IPS-15b (cell line): ENCODE data around the gene CLSTN3.

Experiments
- H3K27me3 ChIP-seq: one replicate; pipeline ENCODE4 v1.6.1; 2013; ENCODE audit warnings: low read length; ENCODE audit not compliant: control insufficient read depth, insufficient read depth
- H3K36me3 ChIP-seq: one replicate; pipeline ENCODE4 v1.6.1; 2013; ENCODE audit warnings: low read length; ENCODE audit not compliant: control insufficient read depth, insufficient read depth
- H3K4me1 ChIP-seq: one replicate; pipeline ENCODE4 v1.6.1; 2013; ENCODE audit warnings: mild to moderate bottlenecking, low read length; ENCODE audit not compliant: control insufficient read depth, insufficient read depth
- H3K4me3 ChIP-seq: one replicate; pipeline ENCODE4 v1.5.1; 2013; ENCODE audit warnings: low read depth, low read length
- H3K9ac ChIP-seq: one replicate; pipeline ENCODE4 v1.6.1; 2013; ENCODE audit warnings: low read depth, mild to moderate bottlenecking, low read length
- H3K9me3 ChIP-seq: one replicate; pipeline ENCODE4 v1.6.1; 2013; ENCODE audit warnings: mild to moderate bottlenecking, low read length; ENCODE audit not compliant: control insufficient read depth, insufficient read depth

The CLSTN3 gene

GRCh38 chr12:7107636-7108002 lies 22.6 kb upstream of the CLSTN3 start:
- no peaks in the 10 kb centered on the region for H3K27me3 ChIP-seq
- H3K9me3 ChIP-seq = no peaks in the 10 kb centered on the region
- peaks cover 3% of the 10 kb centered on the region for H3K4me1 ChIP-seq
- H3K36me3 ChIP-seq = peaks cover 3% of the 10 kb centered on the region
- peak overlapping the region; percentile 68 for H3K9ac ChIP-seq
- H3K4me3 ChIP-seq = peak overlapping the region; percentile 85

- H3K27me3 ChIP-seq = no peaks in the 10 kb centered on the region
- peak overlapping the region; percentile 85 for H3K4me3 ChIP-seq
- peak overlapping the region; percentile 68 for H3K9ac ChIP-seq
- peaks cover 3% of the 10 kb centered on the region for H3K36me3 ChIP-seq
- no peaks in the 10 kb centered on the region for H3K9me3 ChIP-seq
- H3K4me1 ChIP-seq = peaks cover 3% of the 10 kb centered on the region
These were observed 22.0 kb upstream of the CLSTN3 start for GRCh38 chr12:7108003-7108795.

GRCh38 chr12:7108796-7109571 lies 21.2 kb upstream of the CLSTN3 start, which contains the start of gene C1RL:
Gene C1RL, minus strand, starts transcription at chr12:7109214. Its CDS starts 34 bp downstream, at chr12:7109180.
- H3K9ac ChIP-seq = peak within 1 kb of the TSS; percentile 73
- no peaks in the 10 kb centered on the region for H3K27me3 ChIP-seq
- no peaks in the 10 kb centered on the region for H3K9me3 ChIP-seq
- H3K4me3 ChIP-seq = peak within 1 kb of the TSS; percentile 85
- peaks cover 3% of the 10 kb centered on the region for H3K36me3 ChIP-seq
- H3K4me1 ChIP-seq = peaks cover 3% of the 10 kb centered on the region

- no peaks in the 10 kb centered on the region for H3K36me3 ChIP-seq
- H3K4me3 ChIP-seq = peak overlapping the region; percentile 85
- no peaks in the 10 kb centered on the region for H3K27me3 ChIP-seq
- no peaks in the 10 kb centered on the region for H3K9me3 ChIP-seq
- no peak overlapping the region for H3K9ac ChIP-seq
- peaks cover 3% of the 10 kb centered on the region for H3K4me1 ChIP-seq
These were observed 20.6 kb upstream of the CLSTN3 start for GRCh38 chr12:7109572-7109920.

GRCh38 chr12:7110661-7111060 lies 19.5 kb upstream of the CLSTN3 start:
- H3K4me3 ChIP-seq = no peak overlapping the region
- no peaks in the 10 kb centered on the region for H3K36me3 ChIP-seq
- H3K27me3 ChIP-seq = no peaks in the 10 kb centered on the region
- peaks cover 3% of the 10 kb centered on the region for H3K4me1 ChIP-seq
- no peak overlapping the region for H3K9ac ChIP-seq
- no peaks in the 10 kb centered on the region for H3K9me3 ChIP-seq

- no peak overlapping the region for H3K4me3 ChIP-seq
- no peaks in the 10 kb centered on the region for H3K27me3 ChIP-seq
- no peaks in the 10 kb centered on the region for H3K9me3 ChIP-seq
- H3K9ac ChIP-seq = no peak overlapping the region
- no peaks in the 10 kb centered on the region for H3K36me3 ChIP-seq
- H3K4me1 ChIP-seq = peaks cover 3% of the 10 kb centered on the region
These were observed 18.1 kb upstream of the CLSTN3 start for GRCh38 chr12:7112041-7112440.

- Histone ChIP-seq H3K4me3 (no peak overlapping the region), H3K9me3 (no peaks in the 10 kb centered on the region), H3K9ac (no peak overlapping the region), H3K27me3 (no peaks in the 10 kb centered on the region), H3K4me1 (peaks cover 3% of the 10 kb centered on the region), H3K36me3 (no peaks in the 10 kb centered on the region)
These were observed 16.7 kb upstream of the CLSTN3 start for GRCh38 chr12:7113389-7113871.

GRCh38 chr12:7114008-7114407 lies 16.2 kb upstream of the CLSTN3 start:
- Histone ChIP-seq H3K4me1 (peaks cover 3% of the 10 kb centered on the region), H3K4me3 (no peak overlapping the region), H3K36me3 (no peaks in the 10 kb centered on the region), H3K9ac (no peak overlapping the region), H3K9me3 (no peaks in the 10 kb centered on the region), H3K27me3 (no peaks in the 10 kb centered on the region)

GRCh38 chr12:7114851-7115250 lies 15.3 kb upstream of the CLSTN3 start:
- H3K36me3 ChIP-seq = no peaks in the 10 kb centered on the region
- no peaks in the 10 kb centered on the region for H3K9me3 ChIP-seq
- no peaks in the 10 kb centered on the region for H3K4me1 ChIP-seq
- H3K4me3 ChIP-seq = no peak overlapping the region
- no peak overlapping the region for H3K9ac ChIP-seq
- no peaks in the 10 kb centered on the region for H3K27me3 ChIP-seq

- H3K4me1 ChIP-seq = no peaks in the 10 kb centered on the region
- no peak overlapping the region for H3K9ac ChIP-seq
- H3K9me3 ChIP-seq = no peaks in the 10 kb centered on the region
- no peaks in the 10 kb centered on the region for H3K36me3 ChIP-seq
- no peaks in the 10 kb centered on the region for H3K27me3 ChIP-seq
- no peak overlapping the region for H3K4me3 ChIP-seq
These were observed 14.0 kb upstream of the CLSTN3 start for GRCh38 chr12:7116196-7116595.

- Histone ChIP-seq H3K4me1 (no peaks in the 10 kb centered on the region), H3K27me3 (no peaks in the 10 kb centered on the region), H3K4me3 (no peak overlapping the region), H3K9me3 (no peaks in the 10 kb centered on the region), H3K9ac (no peak overlapping the region), H3K36me3 (no peaks in the 10 kb centered on the region)
These were observed 13.3 kb upstream of the CLSTN3 start for GRCh38 chr12:7116916-7117315.

GRCh38 chr12:7117670-7118069 lies 12.5 kb upstream of the CLSTN3 start:
- no peaks in the 10 kb centered on the region for H3K4me1 ChIP-seq
- no peaks in the 10 kb centered on the region for H3K27me3 ChIP-seq
- no peaks in the 10 kb centered on the region for H3K9me3 ChIP-seq
- H3K4me3 ChIP-seq = no peak overlapping the region
- H3K9ac ChIP-seq = no peak overlapping the region
- no peaks in the 10 kb centered on the region for H3K36me3 ChIP-seq
